ENCODE data around the gene TGIF1. TPM values are rescaled to one million over a fixed set of nuclear protein-coding genes. Genes with fewer than 3 reads are reported as not detected.

The TGIF1 gene
- total RNA-seq, 2 experiments from 2014 or later: 40.9 to 69.0 TPM

- intact Hi-C loops (cut with micrococcal nuclease; ENCODE audit: unreplicated experiment): no loop called here
- Histone ChIP-seq H3K9me3 (ENCODE audit: low read length) (no peaks in the 10 kb centered on the region; the same call in 1 of the 2 replicates), H3K4me2 (ENCODE audit: low read length) (no peak overlapping the region), H3K79me2 (ENCODE audit: insufficient read depth, low read depth, low read length) (no peaks in the 10 kb centered on the region), H3K36me3 (ENCODE audit: insufficient read depth, low read length) (no peaks in the 10 kb centered on the region), H3K4me3 (ENCODE audit: low read depth, low read length, poor library complexity, severe bottlenecking) (no peak overlapping the region), H3K27ac (ENCODE audit: low read depth, low read length, poor library complexity, severe bottlenecking) (no peak overlapping the region), H4K20me1 (ENCODE audit: insufficient read depth, low read length) (no peaks in the 10 kb centered on the region), H3K9me2 (ENCODE audit: insufficient read depth, low read length) (no peaks in the 10 kb centered on the region), H2AFZ (ENCODE audit: low read length) (no peak overlapping the region), H3K4me1 (ENCODE audit: insufficient read depth, low read length, poor library complexity, severe bottlenecking) (no peaks in the 10 kb centered on the region)
- TF ChIP-seq EZH2phosphoT487 (IDR thresholded peaks at IDR 0.05; ENCODE audit: borderline replicate concordance, low read depth, low read length) (no peak), CTCF (conservative IDR thresholded peaks at IDR 0.05; ENCODE audit: low read length) (no peak)
- no TSS peak for BruUV-seq (replicated peaks)
- DNase-seq (ENCODE audit: low spot score): no peak
- POLR2A ChIA-PET: interaction anchor here (0.6 to 1.1 kb wide), 4 partner anchors 15 to 165 kb away, joined by 3 to 5 read pairs (median 4); no protein-coding TSS in a partner anchor
- CTCF ChIA-PET (ENCODE audit: unreplicated experiment): interaction anchor here (0.6 kb wide), 1 partner anchor 30 kb away, joined by 3 read pairs; no protein-coding TSS in a partner anchor
These were observed 25.6 kb upstream of the TGIF1 start for GRCh38 chr18:3424280-3424890.

GRCh38 chr18:3425030-3425429, 24.9 kb upstream of the TGIF1 start:
- H3K27ac ChIP-seq (ENCODE audit: low read depth, low read length, poor library complexity, severe bottlenecking): no peak overlapping the region
- no peaks in the 10 kb centered on the region for H3K36me3 ChIP-seq (ENCODE audit: insufficient read depth, low read length)
- no peak overlapping the region for H3K4me3 ChIP-seq (ENCODE audit: low read depth, low read length, poor library complexity, severe bottlenecking)
- no peaks in the 10 kb centered on the region for H4K20me1 ChIP-seq (ENCODE audit: insufficient read depth, low read length)
- TF ChIP-seq CTCF (conservative IDR thresholded peaks at IDR 0.05; ENCODE audit: low read length) (no peak), EZH2phosphoT487 (IDR thresholded peaks at IDR 0.05; ENCODE audit: borderline replicate concordance, low read depth, low read length) (no peak)
- POLR2A ChIA-PET: interaction anchor here (1.1 kb wide), 1 partner anchor 19 kb away, joined by 4 read pairs; no protein-coding TSS in a partner anchor
- intact Hi-C loops (cut with micrococcal nuclease; ENCODE audit: unreplicated experiment): no loop called here
- CTCF ChIA-PET (ENCODE audit: unreplicated experiment): no interaction called here
- H3K79me2 ChIP-seq (ENCODE audit: insufficient read depth, low read depth, low read length): no peaks in the 10 kb centered on the region
- H2AFZ ChIP-seq (ENCODE audit: low read length): 0 out of 2 replicates have a peak overlapping the region, but pooled peaks have one; percentile 13
- no peak overlapping the region for H3K4me2 ChIP-seq (ENCODE audit: low read length)
- BruUV-seq (replicated peaks): no TSS peak
- no peaks in the 10 kb centered on the region; the same call in 1 of the 2 replicates for H3K9me3 ChIP-seq (ENCODE audit: low read length)
- no peaks in the 10 kb centered on the region for H3K9me2 ChIP-seq (ENCODE audit: insufficient read depth, low read length)
- DNase-seq (ENCODE audit: low spot score): no peak
- H3K4me1 ChIP-seq (ENCODE audit: insufficient read depth, low read length, poor library complexity, severe bottlenecking): no peaks in the 10 kb centered on the region

DNA sequence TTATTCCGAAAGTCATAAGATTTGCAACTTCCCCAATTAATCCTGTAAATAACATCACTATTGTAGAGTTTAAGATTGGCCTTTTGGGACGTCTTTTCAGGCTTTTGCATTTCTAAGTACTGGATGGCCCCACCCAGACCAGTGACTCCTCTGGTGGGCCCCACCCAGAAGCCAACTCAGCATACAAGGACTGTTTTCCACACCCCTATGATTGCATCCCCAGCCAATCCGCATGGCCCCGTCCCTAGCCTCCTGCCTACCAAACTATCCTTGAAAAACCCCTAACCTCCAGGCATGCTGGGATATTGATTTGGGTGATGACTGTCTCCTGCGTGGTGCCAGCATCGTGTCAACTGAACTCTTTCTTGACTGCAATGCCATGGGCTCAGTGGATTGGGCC, 24.5 kb upstream of the TGIF1 start:
- ChIA-PET CTCF (ENCODE audit: unreplicated experiment) (no interaction called here), POLR2A (no interaction called here)
- no peak overlapping the region for H2AFZ ChIP-seq (ENCODE audit: low read length)
- no peak overlapping the region for H3K27ac ChIP-seq (ENCODE audit: low read depth, low read length, poor library complexity, severe bottlenecking)
- H3K9me2 ChIP-seq (ENCODE audit: insufficient read depth, low read length): no peaks in the 10 kb centered on the region
- H3K36me3 ChIP-seq (ENCODE audit: insufficient read depth, low read length): no peaks in the 10 kb centered on the region
- DNase-seq (ENCODE audit: low spot score): no peak
- TF ChIP-seq CTCF (conservative IDR thresholded peaks at IDR 0.05; ENCODE audit: low read length): no peak
- no peak for TF ChIP-seq EZH2phosphoT487 (IDR thresholded peaks at IDR 0.05; ENCODE audit: borderline replicate concordance, low read depth, low read length)
- H3K4me2 ChIP-seq (ENCODE audit: low read length): no peak overlapping the region
- intact Hi-C loops (cut with micrococcal nuclease; ENCODE audit: unreplicated experiment): no loop called here
- no peak overlapping the region for H3K4me3 ChIP-seq (ENCODE audit: low read depth, low read length, poor library complexity, severe bottlenecking)
- H4K20me1 ChIP-seq (ENCODE audit: insufficient read depth, low read length): no peaks in the 10 kb centered on the region
- H3K4me1 ChIP-seq (ENCODE audit: insufficient read depth, low read length, poor library complexity, severe bottlenecking): no peaks in the 10 kb centered on the region
- BruUV-seq (replicated peaks): no TSS peak
- H3K79me2 ChIP-seq (ENCODE audit: insufficient read depth, low read depth, low read length): no peaks in the 10 kb centered on the region
- no peaks in the 10 kb centered on the region; the same call in 1 of the 2 replicates for H3K9me3 ChIP-seq (ENCODE audit: low read length)
